GM12892 (cell line): Measurements from ENCODE around the gene ATP7B.

Source experiments
- POLR2A ChIP-seq: IDR thresholded peaks from 2 replicates; pipeline ENCODE4 v1.6.1; 2011; ENCODE audit warnings: low read depth, low read length, control low read depth
- POLR2AphosphoS5 ChIP-seq: IDR thresholded peaks from 2 replicates; pipeline ENCODE4 v1.6.1; 2011; ENCODE audit warnings: low read depth, low read length, control low read depth

- TF ChIP-seq POLR2A, result no peak
- no peak for TF ChIP-seq POLR2AphosphoS5
Measured at GRCh38 chr13:51944428-51944827, 66.8 kb downstream of the ATP7B start.
